ENCODE results near the gene CCDC167.

Gene CCDC167

GRCh38 chr6:37539171-37540028 is 39.7 kb upstream of the CCDC167 start:
- H3K4me3 ChIP-seq (ENCODE audit: low read depth, low read length) = no peak overlapping the region
- DNase-seq (ENCODE audit: low read depth) = no peak
- TF ChIP-seq CTCF (IDR thresholded peaks at IDR 0.05; ENCODE audit: low read depth, low read length) (no peak), MAX (IDR thresholded peaks at IDR 0.05; ENCODE audit: low read depth, low read length) (no peak), POLR2A (IDR thresholded peaks at IDR 0.05; ENCODE audit: extremely low read depth, insufficient read length) (no peak)

GRCh38 chr6:37538107-37538506 is 38.4 kb upstream of the CCDC167 start:
- DNase-seq (ENCODE audit: low read depth) = peak; percentile 40
- no peak overlapping the region for H3K4me3 ChIP-seq (ENCODE audit: low read depth, low read length)

GRCh38 chr6:37537548-37537947 is 37.9 kb upstream of the CCDC167 start:
- TF ChIP-seq POLR2A (IDR thresholded peaks at IDR 0.05; ENCODE audit: extremely low read depth, insufficient read length) (no peak), CTCF (IDR thresholded peaks at IDR 0.05; ENCODE audit: low read depth, low read length) (no peak), MAX (IDR thresholded peaks at IDR 0.05; ENCODE audit: low read depth, low read length) (no peak), MYC (IDR thresholded peaks at IDR 0.05; ENCODE audit: low read depth, low read length) (no peak)
- DNase-seq (ENCODE audit: low read depth) = no peak
- H3K4me3 ChIP-seq (ENCODE audit: low read depth, low read length) = no peak overlapping the region

More at GRCh38 chr6:37538107-37538506, 38.4 kb upstream of the CCDC167 start:
- TF ChIP-seq CTCF (IDR thresholded peaks at IDR 0.05; ENCODE audit: low read depth, low read length) (peak; percentile 65), MYC (IDR thresholded peaks at IDR 0.05; ENCODE audit: low read depth, low read length) (no peak)

GRCh38 chr6:37536491-37537190 is 36.9 kb upstream of the CCDC167 start:
- H3K4me3 ChIP-seq (ENCODE audit: low read depth, low read length) = no peak overlapping the region
- no peak for DNase-seq (ENCODE audit: low read depth)
- TF ChIP-seq MAX (IDR thresholded peaks at IDR 0.05; ENCODE audit: low read depth, low read length) = no peak

- TF ChIP-seq CTCF (IDR thresholded peaks at IDR 0.05; ENCODE audit: low read depth, low read length) = no peak
- no peak for TF ChIP-seq POLR2A (IDR thresholded peaks at IDR 0.05; ENCODE audit: extremely low read depth, insufficient read length)
- no peak for TF ChIP-seq MAX (IDR thresholded peaks at IDR 0.05; ENCODE audit: low read depth, low read length)
- no peak for TF ChIP-seq MYC (IDR thresholded peaks at IDR 0.05; ENCODE audit: low read depth, low read length)
- H3K4me3 ChIP-seq (ENCODE audit: low read depth, low read length) = no peak overlapping the region
- DNase-seq (ENCODE audit: low read depth) = no peak
Observed at GRCh38 chr6:37535759-37536490, 36.2 kb upstream of the CCDC167 start.

- TF ChIP-seq POLR2A (IDR thresholded peaks at IDR 0.05; ENCODE audit: extremely low read depth, insufficient read length) = no peak
- DNase-seq (ENCODE audit: low read depth) = no peak
- H3K4me3 ChIP-seq (ENCODE audit: low read depth, low read length) = no peak overlapping the region
Observed at GRCh38 chr6:37535428-37535758, 35.7 kb upstream of the CCDC167 start.

Measured in NB4 (cell line).